Panc1 (cell line): ENCODE data around the gene RPA3.

Experiments used
- TF ChIP-seq, protein P1 (sequence below): fragments of 450-650 bp; IDR thresholded peaks from 2 replicates; pipeline ENCODE4 v1.5.1; 2017; ENCODE audit warnings: mild to moderate bottlenecking
- TF ChIP-seq, protein P2 (sequence below), 2 experiments: IDR thresholded peaks; 2 replicates each; pipeline ENCODE4 v1.6.1; 2011 to 2012; ENCODE audit warnings: low read depth in 2 of 2, control low read depth in 1 of 2, low read length in 1 of 2, mild to moderate bottlenecking in 1 of 2, moderate library complexity in 1 of 2; ENCODE audit not compliant: insufficient read depth in 1 of 2

DNA sequence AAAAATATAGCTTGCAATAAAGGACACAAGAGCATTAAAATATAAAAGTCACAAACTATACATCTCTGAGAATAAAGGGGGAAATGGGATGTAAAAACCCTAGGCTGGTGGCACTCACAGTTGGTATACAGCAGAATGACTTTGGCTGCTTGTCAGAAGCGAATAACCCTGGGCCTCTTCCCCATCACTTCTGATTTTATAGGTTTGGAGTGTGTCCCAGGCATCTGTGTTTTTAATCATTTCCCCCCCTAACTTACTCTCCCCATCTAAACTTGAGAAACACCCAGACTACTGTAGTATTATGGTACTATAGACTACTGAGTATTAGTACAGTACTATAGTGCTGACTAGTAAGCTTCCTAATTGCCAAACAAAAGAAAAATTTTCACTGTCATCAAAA is 1.8 kb upstream of the RPA3 start:
- TF ChIP-seq, protein P1, sequence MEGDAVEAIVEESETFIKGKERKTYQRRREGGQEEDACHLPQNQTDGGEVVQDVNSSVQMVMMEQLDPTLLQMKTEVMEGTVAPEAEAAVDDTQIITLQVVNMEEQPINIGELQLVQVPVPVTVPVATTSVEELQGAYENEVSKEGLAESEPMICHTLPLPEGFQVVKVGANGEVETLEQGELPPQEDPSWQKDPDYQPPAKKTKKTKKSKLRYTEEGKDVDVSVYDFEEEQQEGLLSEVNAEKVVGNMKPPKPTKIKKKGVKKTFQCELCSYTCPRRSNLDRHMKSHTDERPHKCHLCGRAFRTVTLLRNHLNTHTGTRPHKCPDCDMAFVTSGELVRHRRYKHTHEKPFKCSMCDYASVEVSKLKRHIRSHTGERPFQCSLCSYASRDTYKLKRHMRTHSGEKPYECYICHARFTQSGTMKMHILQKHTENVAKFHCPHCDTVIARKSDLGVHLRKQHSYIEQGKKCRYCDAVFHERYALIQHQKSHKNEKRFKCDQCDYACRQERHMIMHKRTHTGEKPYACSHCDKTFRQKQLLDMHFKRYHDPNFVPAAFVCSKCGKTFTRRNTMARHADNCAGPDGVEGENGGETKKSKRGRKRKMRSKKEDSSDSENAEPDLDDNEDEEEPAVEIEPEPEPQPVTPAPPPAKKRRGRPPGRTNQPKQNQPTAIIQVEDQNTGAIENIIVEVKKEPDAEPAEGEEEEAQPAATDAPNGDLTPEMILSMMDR: no peak
- TF ChIP-seq, protein P2, sequence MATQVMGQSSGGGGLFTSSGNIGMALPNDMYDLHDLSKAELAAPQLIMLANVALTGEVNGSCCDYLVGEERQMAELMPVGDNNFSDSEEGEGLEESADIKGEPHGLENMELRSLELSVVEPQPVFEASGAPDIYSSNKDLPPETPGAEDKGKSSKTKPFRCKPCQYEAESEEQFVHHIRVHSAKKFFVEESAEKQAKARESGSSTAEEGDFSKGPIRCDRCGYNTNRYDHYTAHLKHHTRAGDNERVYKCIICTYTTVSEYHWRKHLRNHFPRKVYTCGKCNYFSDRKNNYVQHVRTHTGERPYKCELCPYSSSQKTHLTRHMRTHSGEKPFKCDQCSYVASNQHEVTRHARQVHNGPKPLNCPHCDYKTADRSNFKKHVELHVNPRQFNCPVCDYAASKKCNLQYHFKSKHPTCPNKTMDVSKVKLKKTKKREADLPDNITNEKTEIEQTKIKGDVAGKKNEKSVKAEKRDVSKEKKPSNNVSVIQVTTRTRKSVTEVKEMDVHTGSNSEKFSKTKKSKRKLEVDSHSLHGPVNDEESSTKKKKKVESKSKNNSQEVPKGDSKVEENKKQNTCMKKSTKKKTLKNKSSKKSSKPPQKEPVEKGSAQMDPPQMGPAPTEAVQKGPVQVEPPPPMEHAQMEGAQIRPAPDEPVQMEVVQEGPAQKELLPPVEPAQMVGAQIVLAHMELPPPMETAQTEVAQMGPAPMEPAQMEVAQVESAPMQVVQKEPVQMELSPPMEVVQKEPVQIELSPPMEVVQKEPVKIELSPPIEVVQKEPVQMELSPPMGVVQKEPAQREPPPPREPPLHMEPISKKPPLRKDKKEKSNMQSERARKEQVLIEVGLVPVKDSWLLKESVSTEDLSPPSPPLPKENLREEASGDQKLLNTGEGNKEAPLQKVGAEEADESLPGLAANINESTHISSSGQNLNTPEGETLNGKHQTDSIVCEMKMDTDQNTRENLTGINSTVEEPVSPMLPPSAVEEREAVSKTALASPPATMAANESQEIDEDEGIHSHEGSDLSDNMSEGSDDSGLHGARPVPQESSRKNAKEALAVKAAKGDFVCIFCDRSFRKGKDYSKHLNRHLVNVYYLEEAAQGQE (IDR thresholded peaks at IDR 0.05; ENCODE audit: insufficient read depth in 1 of 2, low read depth in 2 of 2, low read length in 1 of 2): no peak
